SKM-1 treated with dmso at 0.1 percent for 144 hours (cell line): ENCODE data around the gene CA9.

Source experiments
- DNase-seq: peaks from one replicate; lab custom pipeline; 2025; ENCODE audit not compliant: unreplicated experiment; lab: John Stamatoyannopoulos, UW

Gene CA9

DNA sequence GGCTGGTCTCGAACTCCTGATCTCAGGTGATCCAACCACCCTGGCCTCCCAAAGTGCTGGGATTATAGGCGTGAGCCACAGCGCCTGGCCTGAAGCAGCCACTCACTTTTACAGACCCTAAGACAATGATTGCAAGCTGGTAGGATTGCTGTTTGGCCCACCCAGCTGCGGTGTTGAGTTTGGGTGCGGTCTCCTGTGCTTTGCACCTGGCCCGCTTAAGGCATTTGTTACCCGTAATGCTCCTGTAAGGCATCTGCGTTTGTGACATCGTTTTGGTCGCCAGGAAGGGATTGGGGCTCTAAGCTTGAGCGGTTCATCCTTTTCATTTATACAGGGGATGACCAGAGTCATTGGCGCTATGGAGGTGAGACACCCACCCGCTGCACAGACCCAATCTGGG lies 1.5 kb downstream of the CA9 start:
- no peak for DNase-seq

- no peak for DNase-seq
These were observed 2.1 kb downstream of the CA9 start for GRCh38 chr9:35675732-35676392.

- no peak for DNase-seq
These were observed 5.4 kb downstream of the CA9 start for GRCh38 chr9:35679091-35679490.

DNA sequence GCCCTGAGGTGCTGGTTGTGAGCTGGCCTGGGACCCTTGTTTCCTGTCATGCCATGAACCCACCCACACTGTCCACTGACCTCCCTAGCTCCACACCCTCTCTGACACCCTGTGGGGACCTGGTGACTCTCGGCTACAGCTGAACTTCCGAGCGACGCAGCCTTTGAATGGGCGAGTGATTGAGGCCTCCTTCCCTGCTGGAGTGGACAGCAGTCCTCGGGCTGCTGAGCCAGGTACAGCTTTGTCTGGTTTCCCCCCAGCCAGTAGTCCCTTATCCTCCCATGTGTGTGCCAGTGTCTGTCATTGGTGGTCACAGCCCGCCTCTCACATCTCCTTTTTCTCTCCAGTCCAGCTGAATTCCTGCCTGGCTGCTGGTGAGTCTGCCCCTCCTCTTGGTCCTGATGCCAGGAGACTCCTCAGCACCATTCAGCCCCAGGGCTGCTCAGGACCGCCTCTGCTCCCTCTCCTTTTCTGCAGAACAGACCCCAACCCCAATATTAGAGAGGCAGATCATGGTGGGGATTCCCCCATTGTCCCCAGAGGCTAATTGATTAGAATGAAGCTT lies 6.1 kb downstream of the CA9 start:
- no peak for DNase-seq

- DNase-seq, result no peak
These were observed 6.8 kb downstream of the CA9 start for GRCh38 chr9:35680331-35681105.

DNA sequence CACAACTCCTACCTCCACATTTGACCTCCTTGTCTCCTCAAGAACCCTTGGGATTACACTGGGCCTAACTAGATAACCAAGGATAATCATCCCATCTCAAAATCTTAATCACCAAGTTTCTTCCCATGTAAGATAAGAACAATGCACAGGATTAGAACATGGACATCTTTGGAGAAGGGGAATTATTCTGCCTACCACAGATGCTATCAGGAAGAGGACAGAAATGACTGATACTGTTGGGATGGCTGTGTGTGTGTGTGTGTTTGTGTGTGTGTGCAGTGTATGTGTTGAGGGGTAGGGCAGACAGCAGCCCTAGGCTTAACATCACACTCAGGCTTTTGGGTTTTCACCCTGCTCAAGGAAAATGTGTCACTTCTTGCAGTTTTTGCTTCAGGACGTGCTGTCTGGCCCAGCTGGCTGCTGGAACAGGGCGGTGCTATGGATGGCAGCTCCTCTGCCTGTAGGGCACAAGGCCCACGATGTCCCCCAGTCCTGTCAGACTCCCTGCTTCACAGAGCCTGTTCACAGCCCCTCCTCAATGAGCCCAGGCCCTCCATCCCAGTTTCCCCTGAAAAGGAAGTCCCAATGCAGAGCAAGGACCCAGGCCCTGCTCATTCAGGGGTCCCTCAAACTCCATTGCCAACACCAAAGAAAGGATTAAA lies 7.7 kb downstream of the CA9 start:
- no peak for DNase-seq

- DNase-seq, result no peak
These were observed 8.3 kb downstream of the CA9 start for GRCh38 chr9:35682051-35682450.

DNA sequence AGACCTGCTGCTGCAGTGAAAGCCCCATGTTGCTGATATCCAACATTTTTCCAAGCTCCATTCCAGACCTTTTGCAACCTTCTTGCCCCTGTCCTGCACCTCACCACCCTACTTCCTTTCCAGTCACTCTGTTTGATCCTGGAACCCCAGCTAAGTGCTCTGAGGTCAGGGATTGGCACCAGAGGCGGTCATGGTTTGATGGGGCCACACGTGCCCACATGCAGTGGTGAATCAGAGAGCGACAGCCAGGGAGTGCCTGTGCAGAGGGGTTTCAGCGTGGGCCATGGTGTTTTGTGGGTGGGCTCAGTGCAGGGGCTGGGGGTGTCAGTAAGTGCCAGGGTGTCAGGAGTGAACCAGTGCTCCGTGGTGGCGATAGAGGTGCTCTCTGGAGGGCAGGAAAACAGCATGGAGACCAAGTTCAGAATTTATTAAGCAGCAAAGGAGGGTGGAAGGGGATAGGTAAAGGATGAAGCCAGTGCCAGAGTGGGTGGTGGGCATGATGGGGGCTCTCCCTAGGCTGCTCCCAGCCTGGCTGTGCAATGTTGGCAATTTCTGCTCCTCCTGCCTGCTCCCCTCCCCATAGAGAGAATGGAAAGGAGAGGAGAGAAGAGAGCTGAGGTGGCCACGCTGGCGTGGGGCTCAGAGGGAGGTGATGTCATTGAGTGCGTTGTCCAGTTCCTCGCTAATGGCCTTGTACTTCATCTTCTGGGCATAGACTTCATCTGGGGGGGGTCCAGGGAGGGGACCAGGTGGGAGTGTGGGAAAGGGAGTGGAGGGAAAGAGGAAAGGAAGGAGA lies 9.0 kb downstream of the CA9 start:
- DNase-seq, result no peak

DNA sequence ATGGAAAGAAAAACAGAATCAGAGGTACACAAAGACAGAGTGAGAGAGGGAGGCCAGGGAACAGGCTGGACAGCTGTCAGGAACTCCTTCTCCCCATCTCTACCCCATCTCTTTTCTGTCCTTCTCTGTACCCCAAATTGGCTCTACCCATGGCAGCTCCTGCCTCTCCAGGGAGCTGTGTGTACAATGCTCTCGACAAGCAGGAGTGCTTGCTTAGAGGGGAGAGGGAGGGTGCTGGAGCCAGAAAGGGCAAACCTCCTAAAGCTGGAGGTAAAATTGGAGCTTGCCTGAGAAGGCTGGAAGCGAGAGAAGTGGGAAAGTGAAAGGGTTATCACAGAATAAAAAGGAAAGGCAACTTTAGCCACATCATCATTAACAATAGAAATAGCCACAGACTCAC lies 9.6 kb downstream of the CA9 start:
- no peak for DNase-seq

- DNase-seq, result no peak
These were observed 11.2 kb downstream of the CA9 start for GRCh38 chr9:35684921-35685320.

GRCh38 chr9:35685506-35685905 lies 11.8 kb downstream of the CA9 start:
- DNase-seq, result no peak

- DNase-seq, result no peak
These were observed 12.8 kb downstream of the CA9 start for GRCh38 chr9:35686222-35687203.

- no peak for DNase-seq
These were observed 13.6 kb downstream of the CA9 start for GRCh38 chr9:35687306-35687705.

DNA sequence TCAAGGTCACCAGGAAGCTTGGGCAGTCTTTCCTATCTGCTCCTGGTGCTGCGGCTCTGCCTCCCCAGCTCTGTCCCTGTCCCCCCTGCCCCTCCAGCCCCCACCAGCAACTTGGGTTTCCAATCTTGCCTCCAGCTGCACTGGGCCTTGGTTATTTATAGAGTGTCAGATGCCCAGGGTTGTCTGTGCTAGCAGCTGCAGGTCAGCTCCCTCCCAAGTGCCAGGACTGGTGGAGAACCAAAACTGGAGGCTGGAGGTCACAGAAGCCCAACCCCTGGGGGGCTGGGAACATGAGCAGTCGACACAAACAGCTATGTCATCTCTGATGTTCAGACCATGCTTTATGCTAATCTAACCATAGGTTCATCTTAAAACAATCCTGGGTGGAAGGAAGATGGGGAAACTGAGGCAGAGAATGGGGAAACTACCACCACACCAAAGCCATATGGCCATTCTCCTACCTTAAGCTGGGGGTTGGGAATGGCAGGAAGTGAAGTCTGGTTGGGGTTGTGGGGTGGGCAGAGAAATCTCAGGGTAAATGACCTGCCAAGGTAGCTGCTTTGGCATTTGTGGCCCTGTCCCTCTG lies 14.3 kb downstream of the CA9 start:
- no peak for DNase-seq

GRCh38 chr9:35688558-35689541 lies 15.1 kb downstream of the CA9 start:
- no peak for DNase-seq

GRCh38 chr9:35689542-35690293 lies 16.0 kb downstream of the CA9 start, which contains the start of gene TPM2:
TPM2 (minus strand) TSS chr9:35689925; CDS start chr9:35689817, 108 bp downstream.
- DNase-seq, result no peak

DNA sequence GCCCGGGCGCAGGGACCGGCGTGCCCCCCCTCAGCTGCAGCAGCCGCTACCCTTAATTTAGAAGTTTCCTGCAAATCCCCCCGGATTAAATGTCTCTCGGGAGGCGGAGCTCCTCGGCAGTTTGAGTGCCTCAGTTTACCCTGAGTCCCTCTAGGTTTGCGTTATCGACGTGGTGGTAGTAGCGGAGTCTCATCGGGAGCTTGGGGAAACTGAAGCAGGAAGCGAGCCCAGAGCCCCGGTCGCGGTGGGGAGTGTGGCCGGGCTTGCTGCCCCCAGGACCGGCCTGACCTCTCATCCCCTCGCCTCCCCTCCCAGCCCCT lies 16.5 kb downstream of the CA9 start:
- DNase-seq, result no peak
